ENCODE measurements around the gene MAP3K12. TPM values are rescaled to one million over a fixed set of nuclear protein-coding genes. Genes with fewer than 3 reads are reported as not detected.

Gene MAP3K12
- total RNA-seq, 1 experiment from 2014 or later, result 11.6 TPM

- H3K9me3 ChIP-seq (ENCODE audit: low read depth, low read length, poor library complexity, severe bottlenecking), result no peaks in the 10 kb centered on the region
- no peak overlapping the region for H3K27ac ChIP-seq (ENCODE audit: low read depth, low read length, poor library complexity, severe bottlenecking)
- no peaks in the 10 kb centered on the region for H3K27me3 ChIP-seq (replicated peaks; ENCODE audit: insufficient read depth, low read depth, low read length, poor library complexity)
- intact Hi-C loops (cut with micrococcal nuclease; ENCODE audit: unreplicated experiment), result no loop called here
- DNase-seq (ENCODE audit: low spot score), result no peak
- no peak overlapping the region for H3K4me3 ChIP-seq (ENCODE audit: low read depth, low read length, poor library complexity, severe bottlenecking)
- BruUV-seq (replicated peaks), result no TSS peak
- peaks cover 28% of the 10 kb centered on the region for H3K36me3 ChIP-seq (ENCODE audit: insufficient read depth, low read length, poor library complexity, severe bottlenecking)
- peaks cover 17% of the 10 kb centered on the region for H3K4me1 ChIP-seq (ENCODE audit: insufficient read depth, low read length, poor library complexity, severe bottlenecking)
- ChIA-PET CTCF (no interaction called here), POLR2A (ENCODE audit: low non-redundant PET) (no interaction called here)
- TF ChIP-seq CTCF (conservative IDR thresholded peaks at IDR 0.05; ENCODE audit: low read depth, low read length), result no peak
- TF ChIP-seq EZH2 (IDR thresholded peaks at IDR 0.05; ENCODE audit: borderline replicate concordance, low read depth, low read length, poor library complexity, severe bottlenecking), result no peak
Observed at GRCh38 chr12:53539526-53539925, 40.3 kb upstream of the MAP3K12 start.

- intact Hi-C loops (cut with micrococcal nuclease; ENCODE audit: unreplicated experiment), result no loop called here
- no TSS peak for BruUV-seq (replicated peaks)
- Histone ChIP-seq H3K36me3 (ENCODE audit: insufficient read depth, low read length, poor library complexity, severe bottlenecking) (peaks cover 35% of the 10 kb centered on the region), H3K27me3 (replicated peaks; ENCODE audit: insufficient read depth, low read depth, low read length, poor library complexity) (no peaks in the 10 kb centered on the region), H3K4me1 (ENCODE audit: insufficient read depth, low read length, poor library complexity, severe bottlenecking) (peaks cover 8% of the 10 kb centered on the region), H3K4me3 (ENCODE audit: low read depth, low read length, poor library complexity, severe bottlenecking) (no peak overlapping the region), H3K9me3 (ENCODE audit: low read depth, low read length, poor library complexity, severe bottlenecking) (no peaks in the 10 kb centered on the region), H3K27ac (ENCODE audit: low read depth, low read length, poor library complexity, severe bottlenecking) (peak overlapping the region; percentile 62)
- TF ChIP-seq CTCF (conservative IDR thresholded peaks at IDR 0.05; ENCODE audit: low read depth, low read length) (no peak), EZH2 (IDR thresholded peaks at IDR 0.05; ENCODE audit: borderline replicate concordance, low read depth, low read length, poor library complexity, severe bottlenecking) (no peak)
- CTCF ChIA-PET, result no interaction called here
- DNase-seq (ENCODE audit: low spot score), result peak; percentile 39
- POLR2A ChIA-PET (ENCODE audit: low non-redundant PET), result no interaction called here
Observed at GRCh38 chr12:53538209-53538689, 39.0 kb upstream of the MAP3K12 start.

GRCh38 chr12:53536962-53537361 is 37.7 kb upstream of the MAP3K12 start:
- CTCF ChIA-PET, result no interaction called here
- no peak for DNase-seq (ENCODE audit: low spot score)
- Histone ChIP-seq H3K36me3 (ENCODE audit: insufficient read depth, low read length, poor library complexity, severe bottlenecking) (peaks cover 38% of the 10 kb centered on the region), H3K27me3 (replicated peaks; ENCODE audit: insufficient read depth, low read depth, low read length, poor library complexity) (no peaks in the 10 kb centered on the region), H3K4me3 (ENCODE audit: low read depth, low read length, poor library complexity, severe bottlenecking) (no peak overlapping the region), H3K9me3 (ENCODE audit: low read depth, low read length, poor library complexity, severe bottlenecking) (no peaks in the 10 kb centered on the region), H3K4me1 (ENCODE audit: insufficient read depth, low read length, poor library complexity, severe bottlenecking) (peaks cover 6% of the 10 kb centered on the region), H3K27ac (ENCODE audit: low read depth, low read length, poor library complexity, severe bottlenecking) (no peak overlapping the region)
- TF ChIP-seq CTCF (conservative IDR thresholded peaks at IDR 0.05; ENCODE audit: low read depth, low read length) (no peak), EZH2 (IDR thresholded peaks at IDR 0.05; ENCODE audit: borderline replicate concordance, low read depth, low read length, poor library complexity, severe bottlenecking) (no peak)
- POLR2A ChIA-PET (ENCODE audit: low non-redundant PET), result no interaction called here
- intact Hi-C loops (cut with micrococcal nuclease; ENCODE audit: unreplicated experiment), result no loop called here
- no TSS peak for BruUV-seq (replicated peaks)

Data from A673 (cell line).